Measurements from ENCODE around the gene SUPT7L.
A peak's percentile ranks its signal among the peaks of the same experiment; 100 is the strongest.

SUPT7L gene

GRCh38 chr2:27705851-27706622, 42.6 kb upstream of the SUPT7L start:
- H3K4me3 ChIP-seq (ENCODE audit: low read depth, low read length): no peak overlapping the region

DNA sequence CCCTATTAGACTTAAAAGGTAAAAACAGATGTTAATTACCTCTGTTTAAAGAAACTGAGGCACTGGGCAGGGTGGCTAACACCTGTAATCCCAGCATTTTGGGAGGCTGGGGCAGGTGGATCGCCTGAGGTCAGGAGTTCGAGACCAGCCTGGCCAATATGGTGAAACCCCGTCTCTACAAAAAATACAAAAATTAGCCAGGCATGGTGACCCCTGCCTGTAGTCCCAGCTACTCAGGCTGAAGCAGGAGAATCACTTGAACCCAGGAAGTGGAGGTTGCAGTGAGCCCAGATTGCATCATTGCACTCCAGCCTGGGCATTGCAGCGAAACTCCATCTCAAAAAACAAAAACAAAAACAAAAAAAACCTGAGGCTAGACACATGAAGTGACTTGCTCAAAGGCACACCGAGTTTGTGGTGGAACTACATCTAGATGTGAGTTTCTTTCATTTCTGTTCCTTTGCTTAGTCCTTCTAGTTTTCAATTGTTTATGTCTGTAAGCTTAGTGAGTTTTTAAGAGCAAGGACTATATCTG, 41.0 kb upstream of the SUPT7L start:
- ChIA-PET POLR2A (interaction anchor here (0.6 to 1.2 kb wide), 3 partner anchors 13 to 95 kb away, joined by 3 read pairs; no protein-coding TSS in a partner anchor), CTCF (interaction anchor here (0.8 to 6.4 kb wide), 42 partner anchors 8 to 950 kb away, joined by 3 to 66 read pairs (median 4); partner anchors contain the start of genes SLC4A1AP and SUPT7L)
- no peak for DNase-seq (ENCODE audit: low read depth, low spot score)
- TF ChIP-seq, protein P1, sequence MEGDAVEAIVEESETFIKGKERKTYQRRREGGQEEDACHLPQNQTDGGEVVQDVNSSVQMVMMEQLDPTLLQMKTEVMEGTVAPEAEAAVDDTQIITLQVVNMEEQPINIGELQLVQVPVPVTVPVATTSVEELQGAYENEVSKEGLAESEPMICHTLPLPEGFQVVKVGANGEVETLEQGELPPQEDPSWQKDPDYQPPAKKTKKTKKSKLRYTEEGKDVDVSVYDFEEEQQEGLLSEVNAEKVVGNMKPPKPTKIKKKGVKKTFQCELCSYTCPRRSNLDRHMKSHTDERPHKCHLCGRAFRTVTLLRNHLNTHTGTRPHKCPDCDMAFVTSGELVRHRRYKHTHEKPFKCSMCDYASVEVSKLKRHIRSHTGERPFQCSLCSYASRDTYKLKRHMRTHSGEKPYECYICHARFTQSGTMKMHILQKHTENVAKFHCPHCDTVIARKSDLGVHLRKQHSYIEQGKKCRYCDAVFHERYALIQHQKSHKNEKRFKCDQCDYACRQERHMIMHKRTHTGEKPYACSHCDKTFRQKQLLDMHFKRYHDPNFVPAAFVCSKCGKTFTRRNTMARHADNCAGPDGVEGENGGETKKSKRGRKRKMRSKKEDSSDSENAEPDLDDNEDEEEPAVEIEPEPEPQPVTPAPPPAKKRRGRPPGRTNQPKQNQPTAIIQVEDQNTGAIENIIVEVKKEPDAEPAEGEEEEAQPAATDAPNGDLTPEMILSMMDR (IDR thresholded peaks at IDR 0.05; ENCODE audit: insufficient read depth, low read length, missing control alignments): no peak
- H3K4me3 ChIP-seq (ENCODE audit: low read depth, low read length): no peak overlapping the region

More at GRCh38 chr2:27705851-27706622, 42.6 kb upstream of the SUPT7L start:
- TF ChIP-seq, protein P1 (IDR thresholded peaks at IDR 0.05; ENCODE audit: insufficient read depth, low read length, missing control alignments): no peak
- peak; percentile 95 for DNase-seq (ENCODE audit: low read depth, low spot score)
- ChIA-PET CTCF (interaction anchor here (0.8 to 6.4 kb wide), 11 partner anchors 9 to 747 kb away, joined by 3 to 66 read pairs (median 16); no protein-coding TSS in a partner anchor), POLR2A (interaction anchor here (0.6 to 1.6 kb wide), 6 partner anchors 11 to 249 kb away, joined by 3 to 4 read pairs (median 4); partner anchors contain the start of genes SLC4A1AP and SUPT7L)

GRCh38 chr2:27703638-27704341, 40.4 kb upstream of the SUPT7L start:
- CTCF ChIA-PET: interaction anchor here (0.6 to 6.4 kb wide), 41 partner anchors 9 to 951 kb away, joined by 3 to 66 read pairs (median 4); partner anchors contain the start of genes SLC4A1AP and SUPT7L
- TF ChIP-seq, protein P1 (IDR thresholded peaks at IDR 0.05; ENCODE audit: insufficient read depth, low read length, missing control alignments): peak; percentile 79
- DNase-seq (ENCODE audit: low read depth, low spot score): peak; percentile 82
- POLR2A ChIA-PET: interaction anchor here (0.6 to 1.2 kb wide), 4 partner anchors 13 to 95 kb away, joined by 3 read pairs; no protein-coding TSS in a partner anchor
- no peak overlapping the region for H3K4me3 ChIP-seq (ENCODE audit: low read depth, low read length)

GRCh38 chr2:27702302-27702701, 38.9 kb upstream of the SUPT7L start:
- TF ChIP-seq, protein P1 (IDR thresholded peaks at IDR 0.05; ENCODE audit: insufficient read depth, low read length, missing control alignments): no peak

GRCh38 chr2:27701676-27702075, 38.3 kb upstream of the SUPT7L start:
- no peak overlapping the region for H3K4me3 ChIP-seq (ENCODE audit: low read depth, low read length)
- POLR2A ChIA-PET: no interaction called here
- TF ChIP-seq, protein P1 (IDR thresholded peaks at IDR 0.05; ENCODE audit: insufficient read depth, low read length, missing control alignments): no peak
- no peak for DNase-seq (ENCODE audit: low read depth, low spot score)
- CTCF ChIA-PET: no interaction called here

More at GRCh38 chr2:27702302-27702701, 38.9 kb upstream of the SUPT7L start:
- POLR2A ChIA-PET: no interaction called here
- H3K4me3 ChIP-seq (ENCODE audit: low read depth, low read length): no peak overlapping the region
- CTCF ChIA-PET: interaction anchor here (3.9 kb wide), 1 partner anchor 19 kb away, joined by 42 read pairs; no protein-coding TSS in a partner anchor
- DNase-seq (ENCODE audit: low read depth, low spot score): no peak
